Activated T-cell treated with anti-CD3 and anti-CD28 coated beads for 24 hours (primary cell): ENCODE data around the gene FOXK2.

Source experiments
- DNase-seq: peaks from one replicate; pipeline ENCODE4 v3.0.0-alpha.2; 2020; ENCODE audit warnings: low read depth

FOXK2 gene

DNA sequence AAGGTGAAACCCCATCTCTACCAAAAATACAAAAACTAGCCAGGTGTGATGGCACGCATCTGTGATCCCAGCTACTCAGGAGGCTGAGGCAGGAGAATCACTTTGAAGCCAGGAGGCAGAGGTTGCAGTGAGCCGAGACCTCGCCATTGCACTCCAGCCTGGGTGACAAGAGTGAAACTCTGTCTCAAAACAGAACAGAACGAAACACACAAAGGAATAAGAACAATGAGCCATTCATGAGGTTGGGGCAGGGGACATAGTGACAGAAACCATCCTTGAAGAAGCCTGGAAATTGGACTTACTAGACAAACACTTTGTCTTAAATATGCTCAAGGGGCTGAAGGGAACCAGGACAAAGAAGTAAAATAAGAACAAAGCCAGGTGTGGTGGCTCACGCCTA is 89.3 kb downstream of the FOXK2 start:
- DNase-seq: no peak

DNA sequence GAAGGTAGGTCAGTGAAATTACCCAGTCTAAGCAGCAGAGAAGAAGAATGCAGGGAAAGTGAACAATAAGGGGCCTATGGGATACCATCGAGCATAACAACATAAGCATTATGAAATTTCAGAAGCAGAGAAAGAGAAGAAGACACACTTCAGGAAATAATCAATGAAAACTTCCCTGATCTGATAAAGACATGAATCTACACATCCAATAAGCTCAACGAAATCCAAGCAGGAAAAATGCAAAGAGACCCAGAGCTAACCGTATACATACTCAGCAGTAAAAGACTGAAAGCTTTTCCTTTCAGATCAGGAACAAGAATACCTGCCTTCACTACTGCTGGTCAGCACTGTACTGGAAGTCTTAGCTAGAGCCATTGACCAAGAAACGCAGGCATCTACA is 90.1 kb downstream of the FOXK2 start:
- no peak for DNase-seq

DNA sequence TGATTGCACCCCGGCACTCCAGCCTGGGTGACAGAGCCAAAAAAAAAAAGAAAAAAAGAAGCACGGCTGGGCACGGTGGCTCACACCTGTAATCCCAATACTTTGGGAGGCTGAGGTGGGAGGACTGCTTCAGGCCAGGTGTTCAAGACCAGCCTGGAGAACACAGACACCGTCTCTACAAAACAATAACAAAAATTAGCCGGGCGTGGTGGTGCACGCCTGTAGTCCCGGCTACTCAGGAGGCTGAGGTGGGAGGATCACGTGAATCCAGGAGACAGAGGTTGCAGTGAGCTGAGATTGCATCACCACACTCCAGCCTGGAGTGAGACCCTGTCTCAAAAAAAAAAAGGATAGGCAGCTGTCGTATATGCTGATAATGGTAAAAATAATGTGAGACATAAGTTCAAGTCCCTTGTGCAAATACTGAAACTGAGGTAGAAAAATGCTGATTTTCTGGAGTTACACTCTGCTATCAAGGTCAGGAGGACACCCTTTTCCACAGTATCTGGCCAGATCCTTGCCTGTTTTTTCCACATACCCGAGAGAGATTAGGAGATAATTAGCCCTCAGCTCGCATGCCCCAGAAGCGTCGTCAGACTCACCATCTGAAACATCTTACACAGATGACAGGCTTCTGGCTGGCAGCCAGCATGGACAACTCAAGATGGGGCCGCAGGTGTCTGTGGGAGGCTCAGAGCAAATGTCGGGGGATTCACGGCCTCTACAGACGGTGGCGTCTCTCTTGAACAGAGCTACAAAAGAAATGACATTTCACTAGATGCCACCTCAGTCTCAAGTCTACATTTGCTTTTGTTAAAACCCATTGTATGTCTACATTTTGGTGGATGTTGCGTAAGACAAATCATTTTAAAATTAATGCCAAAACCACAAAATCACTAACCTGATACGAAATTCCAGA is 91.9 kb downstream of the FOXK2 start:
- DNase-seq: no peak

DNA sequence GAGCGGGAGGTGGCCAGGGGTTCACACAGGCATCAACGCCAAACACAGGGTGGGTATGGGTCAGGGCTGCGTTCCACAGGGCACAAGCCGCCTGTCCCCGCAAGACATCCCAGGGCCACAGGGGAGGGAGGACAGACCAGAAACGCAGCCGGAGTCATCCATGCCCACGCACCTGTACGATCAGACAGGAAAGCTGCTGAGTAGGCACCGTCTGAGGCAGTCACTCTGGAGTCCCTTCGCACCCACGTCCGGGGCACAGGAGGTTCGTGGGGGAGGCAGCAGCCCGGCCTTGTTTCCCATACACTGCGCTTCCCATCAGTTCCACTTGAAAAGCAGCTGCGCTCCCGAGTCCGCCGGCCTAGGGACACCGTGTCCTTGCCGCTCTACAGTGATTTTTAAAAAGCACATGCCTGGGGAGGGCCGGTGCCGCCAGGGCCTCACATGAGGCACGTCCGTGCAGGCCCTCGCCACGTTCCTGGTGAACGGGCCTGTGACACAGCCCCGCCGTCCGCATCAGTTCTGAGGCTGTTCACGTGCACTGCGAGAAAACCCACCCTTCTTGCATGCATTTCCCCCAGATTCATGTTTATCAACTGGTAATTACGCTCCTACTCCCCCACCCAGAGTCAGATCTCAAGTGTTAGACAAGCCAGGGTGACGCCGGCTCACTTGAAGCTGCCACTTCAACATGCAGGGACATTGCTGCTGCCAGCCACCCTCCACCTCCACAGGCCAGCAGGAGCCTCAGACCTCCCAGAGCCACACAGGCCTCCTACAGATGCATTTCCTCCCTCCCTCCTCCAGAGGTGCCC is 94.0 kb downstream of the FOXK2 start:
- no peak for DNase-seq

DNA sequence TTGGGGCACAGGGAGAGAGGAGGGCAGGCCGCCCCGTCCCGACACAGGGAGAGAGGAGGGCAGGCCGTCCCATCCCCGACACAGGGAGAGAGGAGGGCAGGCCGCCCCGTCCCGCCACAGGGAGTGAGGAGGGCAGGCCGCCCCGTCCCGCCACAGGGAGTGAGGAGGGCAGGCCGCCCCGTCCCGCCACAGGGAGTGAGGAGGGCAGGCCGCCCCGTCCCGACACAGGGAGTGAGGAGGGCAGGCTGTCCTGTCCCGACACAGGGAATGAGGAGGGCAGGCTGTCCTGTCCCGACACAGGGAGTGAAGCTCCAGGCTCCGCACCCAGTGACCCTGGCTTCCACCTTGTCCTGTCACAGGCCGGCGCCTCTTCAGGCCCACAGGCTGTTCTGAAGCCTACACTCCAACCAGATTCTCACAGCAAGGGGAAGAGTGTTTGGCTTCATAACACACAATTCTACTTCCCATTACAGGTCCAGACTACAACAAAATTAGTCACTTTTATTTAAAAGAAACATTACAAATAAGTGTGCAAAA is 94.6 kb downstream of the FOXK2 start:
- DNase-seq: no peak

DNA sequence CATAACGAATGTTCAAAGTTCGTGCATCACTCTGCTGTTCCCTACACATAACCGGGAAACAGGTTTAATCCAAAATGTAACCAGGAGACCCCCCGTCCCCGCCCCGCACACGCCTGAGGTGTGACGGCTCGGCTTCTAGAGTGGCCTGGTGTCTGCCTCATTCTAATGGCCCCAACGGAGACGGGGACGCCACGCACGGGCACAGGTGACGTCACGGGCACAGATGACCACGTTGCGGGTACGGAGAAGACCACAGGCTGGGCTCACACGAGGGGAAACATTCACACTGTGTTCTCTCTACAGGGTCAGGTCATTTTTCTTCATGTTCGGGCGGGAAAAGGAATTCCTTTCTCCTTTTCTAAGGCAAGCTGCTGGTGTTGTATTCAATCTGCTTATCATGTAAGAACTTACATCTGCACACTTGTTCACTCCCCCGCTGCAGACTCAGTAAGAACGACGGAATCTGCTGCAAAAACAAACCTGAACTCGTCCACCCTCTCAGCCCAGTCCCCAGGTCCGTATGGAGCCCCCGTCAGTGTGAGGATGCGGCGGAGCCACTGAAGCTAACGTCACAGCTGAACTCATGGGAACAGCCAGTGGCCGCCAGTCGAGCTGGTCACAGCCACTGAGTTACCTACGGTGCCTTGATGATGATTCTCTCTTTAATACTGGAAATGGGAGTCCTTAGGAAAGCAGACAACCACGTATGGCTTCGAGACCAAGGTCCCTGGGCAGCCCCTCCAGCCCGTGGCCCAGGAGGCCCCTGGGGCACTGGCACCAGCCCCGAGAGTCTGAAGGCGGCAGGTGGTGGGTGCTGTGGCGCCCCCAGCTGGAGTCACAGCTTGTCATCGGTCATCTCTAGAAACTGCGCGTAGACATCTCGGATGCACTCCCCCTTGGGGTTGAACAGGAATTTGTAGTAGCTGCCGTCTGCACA is 95.8 kb downstream of the FOXK2 start:
- DNase-seq: no peak

DNA sequence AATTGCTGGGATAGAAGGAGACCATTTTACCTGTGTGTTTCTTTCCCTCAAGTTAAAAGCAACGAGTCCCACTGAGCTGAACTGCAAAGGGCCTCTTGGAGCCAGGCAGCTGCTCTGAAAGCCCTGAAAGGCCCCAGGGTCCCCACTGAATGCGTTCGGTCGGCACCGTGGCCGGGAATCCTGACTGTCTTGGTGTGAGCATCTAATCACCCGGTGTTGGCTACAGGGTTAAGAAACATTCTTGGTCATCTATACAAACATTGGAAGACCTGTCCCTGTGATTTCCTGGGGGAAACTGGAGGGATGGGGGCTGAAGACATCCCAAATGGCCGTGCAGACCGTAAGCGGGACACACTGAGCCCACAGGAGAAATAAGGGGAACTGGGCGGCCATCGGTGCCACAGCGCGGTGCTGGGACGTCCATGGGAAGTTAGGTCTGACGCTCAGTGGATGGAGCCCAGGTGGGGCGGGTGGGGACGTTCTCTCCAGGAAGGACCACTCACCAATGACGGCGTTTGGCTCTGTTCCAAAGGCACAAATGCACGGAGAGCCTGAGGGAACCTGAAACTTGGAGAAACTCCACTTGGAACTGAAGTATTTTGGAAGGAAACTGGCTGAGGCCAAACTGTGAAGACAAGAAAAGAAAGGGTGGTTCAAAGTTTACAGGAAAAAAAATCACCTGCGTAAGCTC is 96.6 kb downstream of the FOXK2 start:
- DNase-seq: no peak

DNA sequence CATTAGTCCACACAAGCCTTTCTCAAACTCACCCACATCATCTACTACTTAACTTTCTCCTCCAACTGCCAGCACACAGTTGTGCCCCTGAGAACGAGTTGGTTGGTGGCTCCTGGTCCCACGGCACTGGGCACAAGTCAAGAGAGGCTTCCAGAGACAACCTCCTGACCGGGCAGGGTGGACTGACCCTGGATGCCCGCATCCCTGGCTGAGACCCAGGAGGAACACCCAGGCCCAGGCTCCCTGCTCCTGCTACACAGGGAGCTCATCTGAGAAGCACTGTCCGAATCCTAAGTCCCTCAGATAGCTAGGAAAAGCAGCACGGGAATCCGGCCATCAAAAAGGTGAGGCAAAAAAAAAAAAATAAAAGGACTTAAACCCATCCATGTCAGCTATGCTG is 99.7 kb downstream of the FOXK2 start:
- DNase-seq: no peak

DNA sequence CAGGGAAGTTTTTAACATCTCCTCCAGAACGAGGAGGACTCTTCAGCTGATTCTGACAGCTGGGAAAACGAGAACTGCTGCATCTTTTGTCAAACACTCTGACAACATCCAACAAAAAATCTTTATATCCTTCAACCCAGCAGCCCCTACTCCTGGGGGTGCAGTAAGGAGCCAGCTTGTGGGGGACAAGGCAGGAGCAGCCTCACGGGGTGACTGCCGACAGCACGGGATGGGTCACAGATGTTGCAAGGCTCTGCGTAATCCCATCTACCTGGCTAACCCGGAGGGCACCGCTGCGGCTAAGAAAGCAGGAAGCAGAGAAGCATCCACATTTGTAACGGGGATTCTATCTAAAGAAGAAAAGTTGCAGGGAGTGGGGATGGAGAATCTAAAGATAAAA is 100.1 kb downstream of the FOXK2 start:
- DNase-seq: no peak

DNA sequence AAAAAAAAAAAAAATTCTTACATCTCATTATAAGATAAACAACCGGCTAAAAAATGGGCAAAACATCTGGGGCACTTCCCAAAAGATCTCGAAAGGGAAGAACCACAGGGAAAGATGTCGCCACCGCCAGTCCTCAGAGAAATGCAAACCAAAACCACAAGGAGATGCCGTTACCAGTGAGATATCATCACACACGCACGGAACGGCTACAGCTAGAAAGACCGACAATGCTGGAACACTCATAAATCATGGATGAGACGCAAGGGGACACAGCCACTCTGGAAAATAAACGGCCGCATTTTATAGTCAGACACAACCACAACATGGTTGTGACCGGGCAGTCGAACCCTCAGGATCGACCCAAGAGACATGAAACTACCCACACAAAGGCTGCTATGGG is 104.2 kb downstream of the FOXK2 start:
- no peak for DNase-seq

DNA sequence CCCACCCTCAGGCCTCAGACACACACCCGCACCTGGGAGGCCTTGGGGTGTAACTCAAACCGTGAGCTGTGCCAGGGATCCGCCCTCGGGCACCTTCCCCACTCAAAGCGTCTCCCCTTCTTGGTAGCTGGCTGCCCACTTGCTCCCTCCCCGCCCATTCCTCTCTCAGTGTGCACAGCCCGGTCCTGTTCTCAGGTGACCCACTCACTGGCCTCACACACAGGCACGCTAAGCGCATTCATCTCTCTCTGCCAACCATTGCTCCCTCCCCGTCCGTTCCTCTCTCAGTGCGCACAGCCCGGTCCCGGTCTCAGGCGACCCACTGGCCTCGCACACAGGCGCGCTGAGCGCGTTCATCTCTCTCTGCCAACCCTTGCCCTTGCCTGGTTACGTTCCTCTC is 107.9 kb downstream of the FOXK2 start:
- no peak for DNase-seq

DNA sequence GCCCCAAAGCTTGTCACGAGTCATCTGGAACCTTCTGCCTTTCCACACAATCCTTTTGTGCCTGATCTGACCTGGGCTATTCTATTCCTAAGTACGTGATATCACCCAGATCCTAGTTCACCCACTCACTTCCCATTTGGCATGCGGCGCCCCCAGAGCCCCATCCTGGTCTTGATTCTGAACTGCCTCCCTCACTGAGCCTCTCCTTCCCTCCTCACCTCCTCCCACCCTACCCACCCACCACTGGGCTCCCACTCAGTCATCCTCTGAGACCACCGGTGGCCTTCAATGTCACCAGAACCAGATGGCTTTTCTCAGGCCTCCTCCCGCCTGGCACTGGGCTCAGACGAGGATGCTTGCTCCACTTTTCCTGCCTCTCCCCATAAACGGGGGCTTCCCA is 110.2 kb downstream of the FOXK2 start:
- DNase-seq: no peak

DNA sequence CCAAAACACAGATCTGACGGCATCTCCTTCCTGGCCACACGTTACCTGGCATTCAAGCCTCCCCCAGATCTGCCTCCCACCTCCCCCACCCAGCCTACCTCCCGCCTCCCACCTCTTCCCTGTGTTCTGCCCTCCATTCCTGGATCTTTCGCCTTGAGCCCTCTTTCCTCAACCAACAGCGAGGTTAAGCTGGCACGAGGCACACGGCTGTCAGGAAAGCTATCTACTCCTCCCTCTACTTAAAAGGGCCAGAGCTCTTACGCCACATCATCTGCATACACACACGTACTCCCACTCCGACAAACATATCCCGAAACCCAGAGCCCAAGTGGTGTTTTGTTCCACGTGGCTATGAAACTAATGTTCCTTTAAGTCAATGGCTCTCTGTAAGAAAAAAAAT is 110.7 kb downstream of the FOXK2 start:
- DNase-seq: no peak

DNA sequence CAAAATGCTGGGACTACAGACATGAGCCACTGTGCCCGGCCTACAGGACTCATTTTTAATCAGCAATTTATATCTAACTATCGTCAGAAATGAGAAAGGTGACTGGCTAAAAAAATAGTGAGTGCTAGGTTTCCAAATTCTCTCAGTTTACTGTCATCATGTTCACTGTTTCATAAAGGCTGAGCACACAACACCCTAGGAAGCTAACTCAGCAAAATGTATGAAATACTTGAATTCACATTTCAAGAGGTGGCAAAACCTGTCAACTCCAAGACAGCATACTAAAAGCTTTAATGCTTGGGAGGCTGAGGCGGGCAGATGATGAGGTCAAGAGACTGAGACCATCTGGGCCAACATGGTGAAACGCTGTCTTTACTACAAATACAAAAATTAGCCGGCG is 112.0 kb downstream of the FOXK2 start:
- DNase-seq: no peak

DNA sequence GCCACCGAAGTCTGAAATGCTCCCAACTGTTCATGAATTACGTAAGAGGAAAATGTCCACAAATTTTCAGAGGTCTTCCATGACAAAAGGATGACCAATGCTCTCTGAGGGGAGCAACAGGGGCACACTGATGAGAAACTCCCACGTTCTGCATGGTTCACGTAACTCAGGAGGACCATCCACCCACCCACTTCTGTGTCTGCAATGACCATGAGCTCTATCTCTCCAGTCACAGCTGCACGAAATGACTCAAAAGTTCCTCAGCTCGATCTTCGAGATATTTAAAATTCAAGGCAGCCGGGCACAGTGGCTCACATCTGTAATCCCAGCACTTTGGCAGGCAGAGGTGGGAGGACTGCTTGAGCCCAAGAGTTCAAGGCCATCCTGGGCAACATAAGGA is 112.9 kb downstream of the FOXK2 start:
- DNase-seq: no peak

DNA sequence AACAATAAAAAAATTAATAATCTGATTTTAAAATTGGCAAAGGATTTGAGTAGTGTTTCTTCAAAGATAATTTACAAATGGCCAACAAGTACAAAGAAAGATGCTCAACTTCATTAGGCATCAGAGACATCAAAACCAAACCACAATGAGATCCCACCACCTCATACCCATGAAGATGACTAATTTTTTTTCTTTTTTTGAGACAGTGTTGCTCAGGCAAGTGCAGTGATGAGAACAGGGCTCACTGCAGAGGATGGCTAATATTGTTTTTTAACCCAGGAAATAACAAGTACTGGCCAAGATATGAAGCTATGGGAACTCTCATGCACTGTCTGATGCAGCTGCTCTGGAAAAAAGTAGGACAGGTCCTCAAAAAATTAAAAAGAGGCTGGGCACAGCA is 113.8 kb downstream of the FOXK2 start:
- no peak for DNase-seq

DNA sequence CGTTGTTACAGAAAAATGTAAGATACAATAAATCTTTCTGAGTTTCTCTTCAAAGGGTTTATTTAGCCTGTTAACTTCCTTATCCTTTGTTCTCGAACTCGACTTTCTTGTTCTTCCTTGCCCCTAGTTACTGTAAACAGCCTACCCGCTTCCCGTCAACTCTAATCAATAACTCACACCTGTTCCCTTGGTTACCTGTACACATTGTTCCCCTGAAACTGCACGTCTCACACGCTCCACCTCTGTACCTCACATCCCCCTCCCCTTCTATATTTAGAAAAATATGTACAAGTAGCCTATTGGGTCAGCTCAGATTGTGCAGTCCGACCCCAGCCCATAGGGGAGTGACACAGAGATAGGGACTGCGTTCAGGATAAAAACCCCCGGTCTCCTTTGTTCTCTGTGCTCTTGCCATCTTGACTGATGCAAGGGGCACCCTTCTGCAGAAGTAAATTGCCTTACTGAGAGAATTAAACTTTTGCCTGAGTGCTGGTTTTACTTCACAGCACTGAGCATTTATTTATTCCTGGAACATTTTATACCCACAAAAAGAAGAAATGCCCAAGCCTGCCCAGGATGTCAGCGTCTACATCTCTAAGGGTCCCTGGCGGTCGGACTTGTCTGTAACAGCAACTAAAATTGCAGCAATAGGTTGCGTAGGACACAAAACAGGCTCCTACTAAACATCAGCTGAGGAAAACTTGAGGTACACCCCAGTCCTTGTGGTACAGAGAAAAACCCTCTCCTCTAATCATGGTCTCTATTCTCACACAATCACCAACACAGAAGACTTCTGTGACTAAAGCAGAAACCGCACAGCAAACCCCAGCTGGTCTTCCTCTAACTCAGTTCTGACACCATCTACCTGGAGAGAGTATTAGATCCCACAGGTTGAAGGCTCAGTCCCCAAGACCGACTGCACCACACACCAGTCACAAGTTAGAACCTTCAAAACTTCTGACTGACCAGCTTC is 117.4 kb downstream of the FOXK2 start:
- no peak for DNase-seq

DNA sequence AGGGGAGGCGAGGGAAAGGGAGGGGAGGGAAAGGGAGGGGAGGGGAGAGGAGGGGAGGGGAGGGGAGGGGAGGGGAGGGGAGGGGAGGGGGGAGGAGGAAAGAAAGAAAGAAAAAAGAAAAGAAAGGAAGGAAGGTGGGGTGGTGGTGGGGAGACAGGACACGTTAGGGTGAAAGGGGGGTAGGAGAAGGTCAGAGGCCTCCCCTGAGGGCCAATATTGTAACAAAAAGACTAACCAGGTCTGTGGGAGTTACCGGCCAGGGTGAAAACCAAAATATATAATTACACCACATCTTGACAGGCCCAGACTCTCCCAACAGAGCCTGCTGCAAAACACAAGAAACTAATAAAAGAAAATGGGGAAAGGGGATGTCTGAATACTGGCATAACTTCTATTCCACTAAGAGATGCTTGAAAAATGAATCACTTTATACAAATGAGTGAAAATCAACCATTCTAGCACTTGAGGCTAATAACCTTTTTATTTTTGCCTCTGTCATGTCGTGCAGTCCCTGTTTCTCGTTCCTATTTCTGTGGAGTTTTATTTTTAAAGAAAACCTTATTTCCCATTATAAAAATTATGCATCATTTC is 118.7 kb downstream of the FOXK2 start:
- DNase-seq: no peak

DNA sequence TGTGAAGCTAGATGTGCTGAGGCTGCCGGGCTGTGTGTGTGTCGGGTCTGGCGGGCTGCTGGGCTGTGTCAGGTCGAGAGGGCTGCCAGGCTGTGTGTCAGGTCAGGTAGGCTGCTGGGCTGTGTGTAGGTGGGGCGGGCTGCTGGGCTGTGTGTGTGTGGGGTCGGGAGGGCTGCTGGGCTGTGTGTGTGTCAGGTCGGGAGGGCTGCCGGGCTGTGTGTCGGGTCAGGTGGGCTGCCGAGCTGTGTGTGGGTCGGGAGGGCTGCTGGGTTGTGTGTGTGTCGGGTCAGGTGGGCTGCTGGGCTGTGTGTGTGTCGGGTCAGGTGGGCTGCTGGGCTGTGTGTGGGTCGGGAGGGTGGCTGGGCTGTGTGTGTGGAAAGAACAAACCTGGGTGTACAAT is 120.1 kb downstream of the FOXK2 start:
- DNase-seq: no peak

DNA sequence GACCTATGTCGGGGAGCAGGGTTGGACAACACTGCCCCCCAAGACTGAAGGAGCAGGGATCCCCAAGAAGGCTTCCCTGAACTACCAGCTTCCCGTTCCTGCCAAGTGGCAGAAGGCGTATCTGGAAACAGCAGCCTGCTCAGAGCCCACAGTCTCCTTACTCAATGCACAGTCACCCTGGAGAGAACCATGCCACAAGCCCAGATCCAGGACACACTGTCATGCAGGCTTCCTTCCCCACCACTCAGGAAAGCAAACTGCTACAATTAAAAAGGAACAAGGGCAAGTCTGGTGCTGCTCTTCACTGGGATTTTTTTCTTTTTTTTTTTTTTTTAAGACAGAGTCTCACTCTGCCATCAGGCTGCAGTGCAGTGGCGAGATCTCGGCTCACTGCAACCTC is 120.5 kb downstream of the FOXK2 start:
- no peak for DNase-seq
